ENCODE measurements around the gene GLIS2.

GRCh38 chr16:4270595-4270994 is 45.3 kb upstream of the GLIS2 start:
- TF ChIP-seq GATA2 (IDR thresholded peaks at IDR 0.05; ENCODE audit: low read depth, low read length) (no peak), GATA3 (IDR thresholded peaks at IDR 0.05; ENCODE audit: low read depth, low read length) (no peak)

All from SH-SY5Y (cell line).